ENCODE measurements around the gene LARGE1.

LARGE1 gene

DNA sequence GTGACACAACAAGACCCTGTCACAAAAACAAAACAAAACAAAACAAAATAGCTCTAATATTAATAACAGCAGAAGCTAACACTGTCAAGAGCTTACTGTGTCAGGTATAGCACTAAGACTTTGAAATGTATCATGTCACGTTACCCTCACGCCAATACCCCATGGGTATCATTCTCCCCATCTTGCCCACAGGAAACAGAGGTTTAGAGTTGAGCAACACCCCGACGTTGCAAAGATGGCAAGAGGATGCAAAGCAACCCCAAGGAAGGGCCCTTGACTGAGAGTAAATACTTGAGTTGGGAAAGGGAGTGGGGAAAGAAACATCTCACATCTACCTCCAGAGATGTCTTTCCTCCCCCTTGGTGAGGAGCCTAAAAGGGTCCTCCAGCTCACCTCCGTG is 366.8 kb downstream of the LARGE1 start:
- Histone ChIP-seq H3F3A (ENCODE audit: low read depth) (no peaks in the 10 kb centered on the region), H4K20me1 (ENCODE audit: insufficient read depth, low read length, poor library complexity, severe bottlenecking) (no peaks in the 10 kb centered on the region), H3K4me3 (ENCODE audit: low read length, poor library complexity, severe bottlenecking) (no peak overlapping the region), H2AFZ (ENCODE audit: low read length) (no peak overlapping the region), H3K4me2 (ENCODE audit: low read depth, low read length, poor library complexity, severe bottlenecking) (no peak overlapping the region), H3K9me2 (replicated peaks; ENCODE audit: low read depth, low read length) (no peaks in the 10 kb centered on the region), H3K79me2 (ENCODE audit: insufficient read depth, low read length) (no peaks in the 10 kb centered on the region), H3K27me3 (ENCODE audit: insufficient read depth, low read length, poor library complexity, severe bottlenecking) (no peaks in the 10 kb centered on the region), H3K36me3 (ENCODE audit: insufficient read depth, low read length) (no peaks in the 10 kb centered on the region), H3K4me1 (ENCODE audit: insufficient read depth, low read length, poor library complexity, severe bottlenecking) (no peaks in the 10 kb centered on the region), H3K9ac (ENCODE audit: low read depth, low read length, poor library complexity, severe bottlenecking) (no peak overlapping the region), H3K9me3 (ENCODE audit: insufficient read depth, low read depth, low read length) (peaks cover 14% of the 10 kb centered on the region)
- TF ChIP-seq, protein P1, sequence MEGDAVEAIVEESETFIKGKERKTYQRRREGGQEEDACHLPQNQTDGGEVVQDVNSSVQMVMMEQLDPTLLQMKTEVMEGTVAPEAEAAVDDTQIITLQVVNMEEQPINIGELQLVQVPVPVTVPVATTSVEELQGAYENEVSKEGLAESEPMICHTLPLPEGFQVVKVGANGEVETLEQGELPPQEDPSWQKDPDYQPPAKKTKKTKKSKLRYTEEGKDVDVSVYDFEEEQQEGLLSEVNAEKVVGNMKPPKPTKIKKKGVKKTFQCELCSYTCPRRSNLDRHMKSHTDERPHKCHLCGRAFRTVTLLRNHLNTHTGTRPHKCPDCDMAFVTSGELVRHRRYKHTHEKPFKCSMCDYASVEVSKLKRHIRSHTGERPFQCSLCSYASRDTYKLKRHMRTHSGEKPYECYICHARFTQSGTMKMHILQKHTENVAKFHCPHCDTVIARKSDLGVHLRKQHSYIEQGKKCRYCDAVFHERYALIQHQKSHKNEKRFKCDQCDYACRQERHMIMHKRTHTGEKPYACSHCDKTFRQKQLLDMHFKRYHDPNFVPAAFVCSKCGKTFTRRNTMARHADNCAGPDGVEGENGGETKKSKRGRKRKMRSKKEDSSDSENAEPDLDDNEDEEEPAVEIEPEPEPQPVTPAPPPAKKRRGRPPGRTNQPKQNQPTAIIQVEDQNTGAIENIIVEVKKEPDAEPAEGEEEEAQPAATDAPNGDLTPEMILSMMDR (conservative IDR thresholded peaks at IDR 0.05; ENCODE audit: low read length), result no peak
- no peak for TF ChIP-seq EZH2phosphoT487 (IDR thresholded peaks at IDR 0.05; ENCODE audit: borderline replicate concordance)

DNA sequence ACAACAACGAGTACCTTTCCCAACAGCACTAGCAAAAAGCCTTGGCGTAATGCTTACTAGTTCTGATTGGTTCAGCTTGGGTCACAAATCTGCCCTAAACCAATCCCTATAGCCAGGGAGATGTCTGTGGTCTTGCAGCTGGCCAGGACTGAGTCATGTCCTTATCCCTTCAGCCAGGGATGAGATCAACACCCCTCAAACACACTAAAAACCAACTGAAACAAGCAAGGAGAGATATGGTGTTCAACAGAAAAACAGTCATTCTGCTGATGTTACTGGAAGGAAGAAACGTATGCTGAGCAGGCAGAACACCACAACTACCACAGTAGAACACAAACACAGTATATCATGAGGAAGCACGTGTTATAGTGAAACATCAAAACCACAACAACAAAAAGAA is 375.6 kb downstream of the LARGE1 start:
- H3K79me2 ChIP-seq (ENCODE audit: insufficient read depth, low read length), result no peaks in the 10 kb centered on the region
- H3F3A ChIP-seq (ENCODE audit: low read depth), result no peaks in the 10 kb centered on the region
- no peak overlapping the region for H2AFZ ChIP-seq (ENCODE audit: low read length)
- TF ChIP-seq EZH2phosphoT487 (IDR thresholded peaks at IDR 0.05; ENCODE audit: borderline replicate concordance), result no peak
- TF ChIP-seq, protein P1 (conservative IDR thresholded peaks at IDR 0.05; ENCODE audit: low read length), result no peak
- H3K36me3 ChIP-seq (ENCODE audit: insufficient read depth, low read length), result no peaks in the 10 kb centered on the region
- peaks cover 4% of the 10 kb centered on the region; the same call in 1 of the 2 replicates for H3K9me3 ChIP-seq (ENCODE audit: insufficient read depth, low read depth, low read length)
- H3K4me2 ChIP-seq (ENCODE audit: low read depth, low read length, poor library complexity, severe bottlenecking), result no peak overlapping the region
- H3K9me2 ChIP-seq (replicated peaks; ENCODE audit: low read depth, low read length), result no peaks in the 10 kb centered on the region
- no peak overlapping the region for H3K4me3 ChIP-seq (ENCODE audit: low read length, poor library complexity, severe bottlenecking)
- H3K4me1 ChIP-seq (ENCODE audit: insufficient read depth, low read length, poor library complexity, severe bottlenecking), result no peaks in the 10 kb centered on the region
- H3K9ac ChIP-seq (ENCODE audit: low read depth, low read length, poor library complexity, severe bottlenecking), result no peak overlapping the region
- H4K20me1 ChIP-seq (ENCODE audit: insufficient read depth, low read length, poor library complexity, severe bottlenecking), result no peaks in the 10 kb centered on the region
- no peaks in the 10 kb centered on the region for H3K27me3 ChIP-seq (ENCODE audit: insufficient read depth, low read length, poor library complexity, severe bottlenecking)

DNA sequence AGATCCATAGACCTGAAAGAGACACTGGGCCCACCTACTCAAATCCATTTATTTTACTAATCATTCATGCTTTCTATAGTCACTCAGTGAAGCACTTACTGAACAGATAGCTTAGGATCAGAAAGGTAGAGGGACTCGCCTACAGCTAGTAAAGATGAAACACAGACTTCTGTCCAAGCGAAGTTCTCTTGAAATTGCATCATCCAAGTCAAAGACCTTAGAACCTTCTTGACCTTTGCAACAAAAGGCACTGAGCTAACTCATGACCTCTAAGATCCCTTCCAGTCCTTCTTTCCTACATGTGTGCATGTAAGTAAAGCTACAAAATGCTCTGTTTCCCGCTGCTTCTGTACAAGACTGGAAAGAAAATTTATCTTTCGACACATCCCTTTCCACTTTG is 377.6 kb downstream of the LARGE1 start:
- Histone ChIP-seq H3K4me1 (ENCODE audit: insufficient read depth, low read length, poor library complexity, severe bottlenecking) (no peaks in the 10 kb centered on the region), H3K4me2 (ENCODE audit: low read depth, low read length, poor library complexity, severe bottlenecking) (no peak overlapping the region), H3K9me2 (replicated peaks; ENCODE audit: low read depth, low read length) (no peaks in the 10 kb centered on the region), H3K27me3 (ENCODE audit: insufficient read depth, low read length, poor library complexity, severe bottlenecking) (no peaks in the 10 kb centered on the region), H3K4me3 (ENCODE audit: low read length, poor library complexity, severe bottlenecking) (no peak overlapping the region), H3K79me2 (ENCODE audit: insufficient read depth, low read length) (no peaks in the 10 kb centered on the region), H3K9ac (ENCODE audit: low read depth, low read length, poor library complexity, severe bottlenecking) (no peak overlapping the region), H2AFZ (ENCODE audit: low read length) (no peak overlapping the region), H3F3A (ENCODE audit: low read depth) (no peaks in the 10 kb centered on the region), H3K36me3 (ENCODE audit: insufficient read depth, low read length) (no peaks in the 10 kb centered on the region), H4K20me1 (ENCODE audit: insufficient read depth, low read length, poor library complexity, severe bottlenecking) (no peaks in the 10 kb centered on the region), H3K9me3 (ENCODE audit: insufficient read depth, low read depth, low read length) (no peaks in the 10 kb centered on the region)
- TF ChIP-seq, protein P1 (conservative IDR thresholded peaks at IDR 0.05; ENCODE audit: low read length), result no peak
- no peak for TF ChIP-seq EZH2phosphoT487 (IDR thresholded peaks at IDR 0.05; ENCODE audit: borderline replicate concordance)
